Astrocyte of the spinal cord (primary cell): Measurements from ENCODE around the gene LTBP2.

Experiments
- DNase-seq: peaks from one replicate; pipeline ENCODE4 v3.0.0; 2011; ENCODE audit warnings: low read depth, low spot score
- H3K4me3 ChIP-seq: 2 replicates; pipeline ENCODE4 v1.5.1; 2011; ENCODE audit warnings: low read depth, mild to moderate bottlenecking, low read length, moderate library complexity
- CTCF ChIP-seq: IDR thresholded peaks from 2 replicates; pipeline ENCODE4 v1.5.1; 2012; ENCODE audit warnings: low read depth, mild to moderate bottlenecking, low read length, inconsistent platforms
- in situ Hi-C: cut with HindIII; loops from 2 replicates; pipeline ENCODE4 v1.10.0; 2017; ENCODE audit warnings: low sequenced_read_pairs

LTBP2 gene

GRCh38 chr14:74611650-74612349, at the start of gene LTBP2:
Gene LTBP2 (minus strand): TSS chr14:74612237. CDS start chr14:74611944, 293 bp downstream.
- peak within 1 kb of the TSS; percentile 74 for H3K4me3 ChIP-seq
- in situ Hi-C loops, result no loop called here
- TF ChIP-seq CTCF, result no peak
- peak; percentile 63 for DNase-seq

GRCh38 chr14:74660863-74661262, 48.8 kb upstream of the LTBP2 start:
- H3K4me3 ChIP-seq, result no peak overlapping the region
- no peak for DNase-seq
- in situ Hi-C loops, result no loop called here
- no peak for TF ChIP-seq CTCF

GRCh38 chr14:74660167-74660566, 48.1 kb upstream of the LTBP2 start:
- H3K4me3 ChIP-seq, result no peak overlapping the region
- in situ Hi-C loops, result no loop called here
- TF ChIP-seq CTCF, result no peak
- no peak for DNase-seq

- no peak for TF ChIP-seq CTCF
- peak; percentile 48 for DNase-seq
- in situ Hi-C loops, result no loop called here
- no peak overlapping the region for H3K4me3 ChIP-seq
These were observed 46.6 kb upstream of the LTBP2 start for GRCh38 chr14:74658535-74659131.

- in situ Hi-C loops, result no loop called here
- no peak for DNase-seq
- no peak for TF ChIP-seq CTCF
- H3K4me3 ChIP-seq, result no peak overlapping the region
These were observed 44.9 kb upstream of the LTBP2 start for GRCh38 chr14:74656964-74657363.

- DNase-seq, result peak; percentile 44
- in situ Hi-C loops, result no loop called here
- no peak overlapping the region for H3K4me3 ChIP-seq
- TF ChIP-seq CTCF, result no peak
These were observed 43.8 kb upstream of the LTBP2 start for GRCh38 chr14:74655599-74656395.
